Right lobe of liver (tissue), 4 donors: Measurements from ENCODE around the gene ID3.

Source experiments
- POLR2A ChIP-seq: fragments of 450-650 bp; IDR thresholded peaks from one replicate; pipeline ENCODE4 v1.6.1; 2017; ENCODE audit warnings: antibody characterized with exemption, mild to moderate bottlenecking
- TF ChIP-seq, protein P1 (sequence below), 4 donors: fragments of 200-600 bp in 3 of 4; fragments of 450-650 bp in 1 of 4; IDR thresholded peaks; one replicate each; pipeline versions ENCODE4 v1.5.1 to v1.8.0; 2016 to 2022; ENCODE audit warnings: antibody characterized with exemption in 4 of 4, mild to moderate bottlenecking in 2 of 4
- donor health status: DM: no; HTN: no; CAD: no.
- donor health status: DM: no; HTN: no; CAD: no.
- donor health status: DM: no; HTN: yes; CAD: no.

DNA sequence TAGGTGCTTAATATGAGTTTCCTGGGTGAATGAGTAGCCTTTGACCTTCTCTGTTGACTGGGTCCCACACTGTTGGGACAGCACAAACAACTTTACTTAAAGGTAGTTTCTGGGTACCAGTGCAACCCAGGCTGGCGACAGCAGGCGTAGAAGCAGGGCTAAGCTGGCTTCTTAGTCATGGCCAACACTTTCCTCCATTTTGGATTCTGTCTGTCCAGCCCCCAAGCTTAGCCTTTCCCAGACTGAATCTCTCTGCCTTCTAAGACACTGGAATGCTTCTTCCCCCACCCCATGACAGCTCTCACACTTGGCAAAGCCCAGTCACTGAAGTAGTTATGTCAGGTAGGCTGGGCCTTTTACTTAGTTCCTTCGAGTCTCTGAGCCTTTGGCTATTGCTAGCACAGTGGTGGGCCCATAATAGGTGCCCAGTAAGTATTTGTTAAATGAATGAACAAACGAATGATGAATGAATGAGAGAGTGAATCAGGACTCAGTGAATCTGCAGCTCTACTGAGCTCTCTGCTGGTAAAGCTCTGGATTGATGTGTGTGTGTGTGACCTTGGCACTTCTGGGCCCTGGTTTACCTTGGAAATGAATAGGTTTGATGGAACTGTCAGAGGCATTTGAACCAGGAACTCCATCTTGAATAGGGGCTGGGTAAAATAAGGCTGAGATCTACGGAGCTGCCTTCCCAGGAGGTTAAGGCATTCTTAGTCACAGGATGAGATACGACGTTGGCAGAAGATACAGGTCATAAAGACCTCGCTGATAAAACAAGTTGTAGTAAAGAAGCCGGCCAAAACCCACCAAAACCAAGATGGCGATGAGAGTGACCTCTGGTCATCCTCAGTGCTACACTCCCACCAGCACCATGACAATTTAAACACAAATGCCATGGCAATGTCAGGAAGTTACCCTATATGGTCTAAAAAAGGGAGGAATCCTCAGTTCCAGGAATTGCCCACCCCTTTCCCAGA, 37.4 kb upstream of the ID3 start:
- no peak for TF ChIP-seq POLR2A
- TF ChIP-seq, protein P1, sequence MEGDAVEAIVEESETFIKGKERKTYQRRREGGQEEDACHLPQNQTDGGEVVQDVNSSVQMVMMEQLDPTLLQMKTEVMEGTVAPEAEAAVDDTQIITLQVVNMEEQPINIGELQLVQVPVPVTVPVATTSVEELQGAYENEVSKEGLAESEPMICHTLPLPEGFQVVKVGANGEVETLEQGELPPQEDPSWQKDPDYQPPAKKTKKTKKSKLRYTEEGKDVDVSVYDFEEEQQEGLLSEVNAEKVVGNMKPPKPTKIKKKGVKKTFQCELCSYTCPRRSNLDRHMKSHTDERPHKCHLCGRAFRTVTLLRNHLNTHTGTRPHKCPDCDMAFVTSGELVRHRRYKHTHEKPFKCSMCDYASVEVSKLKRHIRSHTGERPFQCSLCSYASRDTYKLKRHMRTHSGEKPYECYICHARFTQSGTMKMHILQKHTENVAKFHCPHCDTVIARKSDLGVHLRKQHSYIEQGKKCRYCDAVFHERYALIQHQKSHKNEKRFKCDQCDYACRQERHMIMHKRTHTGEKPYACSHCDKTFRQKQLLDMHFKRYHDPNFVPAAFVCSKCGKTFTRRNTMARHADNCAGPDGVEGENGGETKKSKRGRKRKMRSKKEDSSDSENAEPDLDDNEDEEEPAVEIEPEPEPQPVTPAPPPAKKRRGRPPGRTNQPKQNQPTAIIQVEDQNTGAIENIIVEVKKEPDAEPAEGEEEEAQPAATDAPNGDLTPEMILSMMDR (IDR thresholded peaks at IDR 0.05), result no peak
